IMR-90 (cell line): ENCODE measurements around the gene CHD3. TPM values are rescaled to one million over a fixed set of nuclear protein-coding genes. Genes with fewer than 3 reads are reported as not detected.

ENCODE experiments used
- ATAC-seq: fragments of 200-7000 bp; cut with Tn5 transposase; 2 replicates; pipeline ENCODE4 v1.9.1; 2020; ENCODE audit warnings: low read depth, mild to moderate bottlenecking, moderate library complexity
- BruUV-seq: library from RNA; stranded (reverse); fragments of 400-500 nt; replicated peaks from 2 replicates; lab custom pipeline; 2021; lab: Mats Ljungman, UMichigan
- CTCF ChIA-PET: fragments of 300-600 bp; formaldehyde crosslinking; extraction: SDS; loops from one replicate; lab custom pipeline; 2021; ENCODE audit warnings: antibody characterized with exemption; lab: Yijun Ruan, JAX
- POLR2A ChIA-PET: fragments of 300-600 bp; sonication (Branson Sonifier 250); formaldehyde crosslinking; loops from one replicate; lab custom pipeline; 2022; ENCODE audit warnings: antibody characterized with exemption; ENCODE audit not compliant: unreplicated experiment; lab: Charles Lee
- DNase-seq: peaks from one replicate; pipeline ENCODE4 v3.0.0; 2013
- H2AFZ ChIP-seq: replicated peaks from 2 replicates; pipeline ENCODE3; 2013; ENCODE audit warnings: low read length, mild to moderate bottlenecking; ENCODE audit not compliant: poor library complexity
- H2AK5ac ChIP-seq: 2 replicates; pipeline ENCODE4 v1.6.1; 2013; ENCODE audit warnings: low read depth, low read length, inconsistent platforms
- H2AK9ac ChIP-seq: replicated peaks from 2 replicates; pipeline ENCODE3; 2013; ENCODE audit warnings: mild to moderate bottlenecking, low read depth, low read length, moderate library complexity; ENCODE audit not compliant: poor library complexity
- H2BK120ac ChIP-seq: 2 replicates; pipeline ENCODE4 v1.6.1; 2013; ENCODE audit warnings: low read depth, low read length, inconsistent platforms
- H2BK15ac ChIP-seq: 3 replicates; pipeline ENCODE4 v1.6.1; 2013; ENCODE audit warnings: low read depth, low read length, inconsistent platforms
- H2BK20ac ChIP-seq: 2 replicates; pipeline ENCODE4 v1.6.1; 2013; ENCODE audit warnings: low read depth, mild to moderate bottlenecking, inconsistent platforms, low read length, moderate library complexity
- H2BK5ac ChIP-seq: 2 replicates; pipeline ENCODE4 v1.6.1; 2013; ENCODE audit warnings: mild to moderate bottlenecking, low read depth, low read length, inconsistent platforms; ENCODE audit not compliant: poor library complexity, severe bottlenecking
- H3K14ac ChIP-seq: replicated peaks from 2 replicates; pipeline ENCODE4 v1.6.1; 2013; ENCODE audit warnings: low read depth, low read length, inconsistent platforms
- H3K18ac ChIP-seq: 2 replicates; pipeline ENCODE4 v1.6.1; 2013; ENCODE audit warnings: low read depth, low read length, control low read depth
- H3K23ac ChIP-seq: 2 replicates; pipeline ENCODE4 v1.6.1; 2013; ENCODE audit warnings: low read depth, low read length, inconsistent platforms
- H3K27ac ChIP-seq: 2 replicates; pipeline ENCODE4 v1.5.1; 2013; ENCODE audit warnings: mild to moderate bottlenecking, control low read depth, low read length; ENCODE audit not compliant: insufficient read depth
- H3K27me3 ChIP-seq: 2 replicates; pipeline ENCODE4 v1.6.1; 2013; ENCODE audit warnings: low read length; ENCODE audit not compliant: control insufficient read depth, insufficient read depth
- H3K36me3 ChIP-seq: 2 replicates; pipeline ENCODE4 v1.6.1; 2013; ENCODE audit warnings: low read length, mixed read lengths; ENCODE audit not compliant: control insufficient read depth, insufficient read depth
- H3K4ac ChIP-seq: 2 replicates; pipeline ENCODE4 v1.6.1; 2013; ENCODE audit warnings: low read depth, low read length, inconsistent platforms
- H3K4me1 ChIP-seq: 2 replicates; pipeline ENCODE4 v1.6.1; 2013; ENCODE audit warnings: low read length, mixed read lengths; ENCODE audit not compliant: control insufficient read depth, insufficient read depth
- H3K4me2 ChIP-seq: 2 replicates; pipeline ENCODE4 v1.6.1; 2013; ENCODE audit warnings: low read depth, mild to moderate bottlenecking, control low read depth, low read length, moderate library complexity
- H3K4me3 ChIP-seq: 2 replicates; pipeline ENCODE4 v1.5.1; 2013; ENCODE audit warnings: low read depth, mild to moderate bottlenecking, control low read depth, low read length, moderate library complexity; ENCODE audit not compliant: insufficient read depth
- H3K56ac ChIP-seq: 2 replicates; pipeline ENCODE4 v1.6.1; 2013; ENCODE audit warnings: low read length, inconsistent platforms; ENCODE audit not compliant: insufficient read depth; ENCODE audit errors: extremely low read depth
- H3K79me1 ChIP-seq, 2 experiments: 2 replicates each; pipeline ENCODE4 v1.6.1; 2013; ENCODE audit warnings: low read length in 2 of 2, inconsistent platforms in 1 of 2, low read depth in 1 of 2
- H3K9ac ChIP-seq: 2 replicates; pipeline ENCODE4 v1.6.1; 2013; ENCODE audit warnings: low read depth, low read length, control low read depth
- H3K9me1 ChIP-seq: 2 replicates; pipeline ENCODE4 v1.6.1; 2013; ENCODE audit warnings: low read length, inconsistent platforms; ENCODE audit not compliant: insufficient read depth
- H3K9me3 ChIP-seq: 2 replicates; pipeline ENCODE4 v1.6.1; 2013; ENCODE audit warnings: low read length; ENCODE audit not compliant: control insufficient read depth, insufficient read depth
- H4K20me1 ChIP-seq: 2 replicates; pipeline ENCODE4 v1.6.1; 2013; ENCODE audit warnings: low read length, inconsistent platforms; ENCODE audit not compliant: insufficient read depth
- H4K5ac ChIP-seq: 2 replicates; pipeline ENCODE4 v1.6.1; 2013; ENCODE audit warnings: mild to moderate bottlenecking, low read depth, low read length, control low read depth
- H4K8ac ChIP-seq, 2 experiments: 2 replicates each; pipeline ENCODE4 v1.6.1; 2013; ENCODE audit warnings: low read depth in 2 of 2, low read length in 2 of 2, control low read depth in 1 of 2, inconsistent platforms in 1 of 2
- H4K91ac ChIP-seq: 2 replicates; pipeline ENCODE4 v1.6.1; 2013; ENCODE audit warnings: low read depth, low read length, inconsistent platforms; ENCODE audit not compliant: insufficient read depth
- CEBPB ChIP-seq: IDR thresholded peaks from 2 replicates; pipeline ENCODE4 v1.6.1; 2012; ENCODE audit warnings: low read depth, low read length, improper control_type of control experiment
- FOS ChIP-seq: fragments of 150-350 bp; IDR thresholded peaks from 2 replicates; pipeline ENCODE4 v1.6.1; 2016; ENCODE audit warnings: low read depth, low read length
- MXI1 ChIP-seq: IDR thresholded peaks from 2 replicates; pipeline ENCODE4 v1.6.1; 2012; ENCODE audit warnings: low read depth, mild to moderate bottlenecking, low read length, moderate library complexity, borderline replicate concordance
- NFE2L2 ChIP-seq: fragments of 150-350 bp; IDR thresholded peaks from 2 replicates; pipeline ENCODE4 v1.6.1; 2016; ENCODE audit warnings: low read depth, mild to moderate bottlenecking, low read length
- RAD21 ChIP-seq: IDR thresholded peaks from 2 replicates; pipeline ENCODE4 v1.6.1; 2012; ENCODE audit warnings: low read length, improper control_type of control experiment
- RFX5 ChIP-seq: IDR thresholded peaks from 2 replicates; pipeline ENCODE4 v1.8.0; 2012; ENCODE audit warnings: low read depth, mild to moderate bottlenecking, low read length, moderate library complexity
- SMC3 ChIP-seq: fragments of 150-350 bp; IDR thresholded peaks from 2 replicates; pipeline ENCODE4 v1.6.1; 2016; ENCODE audit warnings: low read depth, mild to moderate bottlenecking, antibody characterized with exemption, low read length, moderate library complexity
- WGBS, 2 experiments: methylation state at CpG; one replicate each; pipeline versions ENCODE4 v1.1.5 to v1.1.7; 2013; ENCODE audit warnings: missing lambda C conversion rate in 2 of 2; ENCODE audit not compliant: insufficient read length in 1 of 2; ENCODE audit errors: extremely low coverage in 2 of 2; 5-methylcytosine and 5-hydroxymethylcytosine counted together
- dilution Hi-C: fragments of 300-500 bp; cut with HindIII; formaldehyde crosslinking; loops from one replicate; pipeline ENCODE4 v1.14.3; 2018; ENCODE audit warnings: low sequenced_read_pairs; ENCODE audit not compliant: unreplicated experiment
- in situ Hi-C: fragments of 300-500 bp; cut with MboI; formaldehyde crosslinking; loops from 3 replicates; pipeline ENCODE4 v1.14.3; 2019; ENCODE audit warnings: low sequenced_read_pairs, inconsistent platforms, mixed read lengths
- intact Hi-C: fragments of 100-400 bp; cut with micrococcal nuclease; formaldehyde crosslinking; loops from 2 replicates; pipeline ENCODE4 v1.10.0; 2022
- polyA plus RNA-seq, 3 experiments: library from polyadenylated mRNA; depleted of rRNA; stranded (reverse); fragments of >200 nt; gene quantifications; 2 replicates each; pipeline ENCODE4 v1.2.3, GENCODE V29; 2012; ENCODE audit warnings: low replicate concordance in 1 of 3
- total RNA-seq: library from RNA; depleted of rRNA; stranded (reverse); fragments of >200 nt; gene quantifications from 2 replicates; pipeline ENCODE4 v1.2.3, GENCODE V29; 2012
- TF ChIP-seq, protein P1 (sequence below): fragments of 150-350 bp; IDR thresholded peaks from 2 replicates; pipeline ENCODE4 v1.6.1; 2016; ENCODE audit warnings: low read depth, mild to moderate bottlenecking, low read length, moderate library complexity, borderline replicate concordance

CHD3 gene
- total and polyA plus RNA-seq, 2 of the 4 experiments (the other 2 are of a cell fraction): 65.4 to 78.1 TPM

DNA sequence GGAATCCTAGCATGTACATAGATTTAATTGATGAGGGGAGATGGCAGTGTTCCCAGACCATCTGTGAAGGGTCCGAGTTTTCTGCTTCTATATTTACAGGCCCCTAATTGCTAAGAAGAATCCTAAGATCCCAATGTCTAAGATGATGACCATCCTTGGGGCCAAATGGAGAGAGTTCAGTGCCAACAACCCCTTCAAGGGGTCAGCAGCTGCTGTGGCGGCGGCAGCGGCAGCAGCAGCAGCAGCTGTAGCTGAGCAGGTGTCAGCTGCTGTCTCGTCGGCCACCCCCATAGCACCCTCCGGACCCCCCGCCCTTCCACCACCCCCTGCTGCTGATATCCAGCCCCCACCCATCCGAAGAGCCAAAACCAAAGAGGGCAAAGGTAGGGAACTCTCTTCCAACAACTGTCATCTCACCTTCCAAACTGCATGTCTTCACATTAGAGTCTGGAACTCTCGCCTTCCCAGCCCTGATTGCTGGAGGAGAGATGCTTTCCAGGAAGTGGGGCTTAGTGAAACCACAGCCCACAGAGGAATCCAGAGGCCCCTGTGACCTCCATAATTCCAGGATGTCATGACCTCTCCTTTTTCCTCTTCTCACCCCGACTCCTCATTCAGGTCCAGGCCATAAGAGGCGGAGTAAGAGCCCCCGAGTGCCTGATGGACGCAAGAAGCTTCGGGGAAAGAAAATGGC is 4.7 kb downstream of the CHD3 start:
- Histone ChIP-seq H3K27me3 (no peaks in the 10 kb centered on the region), H3K79me1 (peaks cover 4 to 56% of the 10 kb centered on the region in 2 experiments), H4K91ac (no peak overlapping the region), H3K9ac (no peak overlapping the region), H3K56ac (no peak overlapping the region), H2AK5ac (no peak overlapping the region), H2BK120ac (no peak overlapping the region), H2BK15ac (no peak overlapping the region), H4K20me1 (peaks cover 16% of the 10 kb centered on the region), H3K4ac (no peak overlapping the region), H3K14ac (no peak overlapping the region), H3K4me1 (peaks cover 15% of the 10 kb centered on the region), H4K5ac (no peak overlapping the region), H2BK20ac (no peak overlapping the region), H2AK9ac (no peak overlapping the region), H4K8ac (no peak overlapping the region), H3K4me3 (no peak overlapping the region), H3K9me3 (no peaks in the 10 kb centered on the region), H3K36me3 (peaks cover 51% of the 10 kb centered on the region), H2BK5ac (no peak overlapping the region), H3K27ac (no peak overlapping the region), H3K23ac (no peak overlapping the region), H3K18ac (no peak overlapping the region), H2AFZ (no peak overlapping the region), H3K9me1 (peaks cover 7% of the 10 kb centered on the region), H3K4me2 (no peak overlapping the region)
- in situ Hi-C loops: no loop called here
- dilution Hi-C loops: no loop called here
- WGBS, 2 experiments: no CpG with 5 or more reads among the region's 15 CpGs
- no peak for ATAC-seq
- ChIA-PET POLR2A (no interaction called here), CTCF (no interaction called here)
- no peak for TF ChIP-seq FOS
- TF ChIP-seq NFE2L2: no peak
- no peak for TF ChIP-seq RFX5
- TF ChIP-seq MXI1: no peak
- TF ChIP-seq SMC3: no peak
- TF ChIP-seq, protein P1, sequence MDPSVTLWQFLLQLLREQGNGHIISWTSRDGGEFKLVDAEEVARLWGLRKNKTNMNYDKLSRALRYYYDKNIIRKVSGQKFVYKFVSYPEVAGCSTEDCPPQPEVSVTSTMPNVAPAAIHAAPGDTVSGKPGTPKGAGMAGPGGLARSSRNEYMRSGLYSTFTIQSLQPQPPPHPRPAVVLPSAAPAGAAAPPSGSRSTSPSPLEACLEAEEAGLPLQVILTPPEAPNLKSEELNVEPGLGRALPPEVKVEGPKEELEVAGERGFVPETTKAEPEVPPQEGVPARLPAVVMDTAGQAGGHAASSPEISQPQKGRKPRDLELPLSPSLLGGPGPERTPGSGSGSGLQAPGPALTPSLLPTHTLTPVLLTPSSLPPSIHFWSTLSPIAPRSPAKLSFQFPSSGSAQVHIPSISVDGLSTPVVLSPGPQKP: no peak
- TF ChIP-seq CEBPB: no peak
- no peak for TF ChIP-seq RAD21
- intact Hi-C loops: no loop called here
- peak; percentile 26 for DNase-seq
- BruUV-seq: no TSS peak
